ENCODE measurements around the gene NAGK. TPM values are rescaled to one million over a fixed set of nuclear protein-coding genes. Genes with fewer than 3 reads are reported as not detected.

The NAGK gene
- total and polyA plus RNA-seq, 12 donors: 40.4 to 99.8 (median 46.0) TPM

DNA sequence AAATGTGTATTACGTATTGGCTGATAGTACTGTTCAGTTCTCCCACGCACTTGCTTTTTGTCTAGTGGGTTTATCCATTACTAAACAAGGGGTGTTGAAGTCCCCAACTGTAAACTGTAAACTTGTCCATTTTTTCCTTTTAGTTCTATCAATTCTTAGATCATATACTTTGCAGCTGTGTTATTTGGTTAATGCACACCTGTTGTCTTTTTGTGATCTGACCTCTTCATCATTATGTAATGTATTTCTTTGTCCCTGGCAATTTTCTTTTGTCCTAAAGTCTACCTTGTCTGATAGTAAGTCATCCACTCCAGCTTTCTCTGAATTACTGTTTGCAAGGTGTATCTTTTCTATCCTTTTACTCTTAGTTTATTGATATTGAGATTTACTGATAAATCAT lies 39.6 kb downstream of the NAGK start:
- H3K27ac ChIP-seq: no peak overlapping the region
- DNase-seq (no peak), ATAC-seq (no peak)
- H3K4me1 ChIP-seq: no peaks in the 10 kb centered on the region
- 83 to 92% methylated on average over 2 of the region's 2 CpGs for WGBS, 2 donors
- TF ChIP-seq, protein P1, sequence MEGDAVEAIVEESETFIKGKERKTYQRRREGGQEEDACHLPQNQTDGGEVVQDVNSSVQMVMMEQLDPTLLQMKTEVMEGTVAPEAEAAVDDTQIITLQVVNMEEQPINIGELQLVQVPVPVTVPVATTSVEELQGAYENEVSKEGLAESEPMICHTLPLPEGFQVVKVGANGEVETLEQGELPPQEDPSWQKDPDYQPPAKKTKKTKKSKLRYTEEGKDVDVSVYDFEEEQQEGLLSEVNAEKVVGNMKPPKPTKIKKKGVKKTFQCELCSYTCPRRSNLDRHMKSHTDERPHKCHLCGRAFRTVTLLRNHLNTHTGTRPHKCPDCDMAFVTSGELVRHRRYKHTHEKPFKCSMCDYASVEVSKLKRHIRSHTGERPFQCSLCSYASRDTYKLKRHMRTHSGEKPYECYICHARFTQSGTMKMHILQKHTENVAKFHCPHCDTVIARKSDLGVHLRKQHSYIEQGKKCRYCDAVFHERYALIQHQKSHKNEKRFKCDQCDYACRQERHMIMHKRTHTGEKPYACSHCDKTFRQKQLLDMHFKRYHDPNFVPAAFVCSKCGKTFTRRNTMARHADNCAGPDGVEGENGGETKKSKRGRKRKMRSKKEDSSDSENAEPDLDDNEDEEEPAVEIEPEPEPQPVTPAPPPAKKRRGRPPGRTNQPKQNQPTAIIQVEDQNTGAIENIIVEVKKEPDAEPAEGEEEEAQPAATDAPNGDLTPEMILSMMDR (IDR thresholded peaks at IDR 0.05): no peak
- H3K9me3 ChIP-seq: no peaks in the 10 kb centered on the region
- no peaks in the 10 kb centered on the region for H3K27me3 ChIP-seq
- intact Hi-C loops (cut with DNase I): loop anchor here in 1 of 10 donors (10.0 kb wide), 1 partner anchor 77 kb away; no protein-coding TSS in a partner anchor
- H3K4me3 ChIP-seq: no peak overlapping the region
- H3K36me3 ChIP-seq: peaks cover 0 to 55% (median 9%) of the 10 kb centered on the region in 9 donors

DNA sequence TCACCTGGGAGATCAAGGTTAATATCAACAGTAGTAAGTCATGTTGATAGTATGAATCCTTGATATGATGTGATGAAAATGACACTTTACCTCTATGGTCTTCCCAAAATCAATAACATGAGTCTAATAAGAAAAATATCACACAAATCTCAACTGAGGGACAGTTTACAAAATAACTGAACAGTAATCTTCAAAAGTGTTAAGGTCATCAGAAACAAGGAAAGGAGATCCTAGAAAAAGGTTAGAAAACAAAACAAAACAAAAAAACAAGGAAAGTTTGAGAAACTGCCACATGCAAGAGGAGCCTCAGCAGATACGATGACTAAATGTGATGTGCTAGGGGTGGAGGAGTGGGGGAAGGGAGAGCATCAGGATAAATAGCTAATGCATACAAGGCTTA lies 45.4 kb downstream of the NAGK start:
- H3K9me3 ChIP-seq: no peaks in the 10 kb centered on the region
- no peak for ATAC-seq
- H3K27ac ChIP-seq: no peak overlapping the region
- WGBS, 2 donors: 88% methylated on average over 1 of the region's 1 CpG
- peaks cover 0 to 98% (median 30%) of the 10 kb centered on the region in 9 donors for H3K36me3 ChIP-seq
- no peaks in the 10 kb centered on the region for H3K27me3 ChIP-seq
- intact Hi-C loops (cut with DNase I): no loop called here
- TF ChIP-seq, protein P1 (IDR thresholded peaks at IDR 0.05): no peak
- no peak overlapping the region for H3K4me3 ChIP-seq
- no peaks in the 10 kb centered on the region for H3K4me1 ChIP-seq
- DNase-seq: no peak

DNA sequence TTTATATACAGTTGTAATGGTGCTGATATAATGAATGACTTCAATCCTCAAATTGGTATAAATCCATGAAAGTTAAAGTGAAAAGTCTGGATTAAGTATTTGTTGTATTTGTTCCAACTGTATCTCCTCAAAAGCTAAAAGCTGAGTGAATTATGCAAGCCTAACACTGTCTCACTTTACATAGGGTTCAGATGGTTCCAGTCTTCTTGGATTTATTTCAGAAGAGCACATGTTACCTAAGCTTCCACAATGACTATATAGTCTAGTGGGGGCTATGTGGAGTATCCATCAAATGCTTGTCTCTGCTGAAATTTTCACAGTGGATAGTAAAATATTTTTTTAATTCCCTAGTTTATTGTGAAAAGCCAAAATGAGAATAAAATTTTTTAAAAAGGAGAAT lies 48.6 kb downstream of the NAGK start:
- intact Hi-C loops (cut with DNase I): no loop called here
- ATAC-seq (no peak), DNase-seq (no peak)
- TF ChIP-seq, protein P1 (IDR thresholded peaks at IDR 0.05): no peak
- H3K4me3 ChIP-seq: no peak overlapping the region
- no peaks in the 10 kb centered on the region for H3K27me3 ChIP-seq
- no peaks in the 10 kb centered on the region for H3K9me3 ChIP-seq
- no peak overlapping the region for H3K27ac ChIP-seq
- peaks cover 0 to 98% (median 23%) of the 10 kb centered on the region in 9 donors for H3K36me3 ChIP-seq
- H3K4me1 ChIP-seq: peaks cover 0 to 9% (median 0%) of the 10 kb centered on the region in 9 donors

DNA sequence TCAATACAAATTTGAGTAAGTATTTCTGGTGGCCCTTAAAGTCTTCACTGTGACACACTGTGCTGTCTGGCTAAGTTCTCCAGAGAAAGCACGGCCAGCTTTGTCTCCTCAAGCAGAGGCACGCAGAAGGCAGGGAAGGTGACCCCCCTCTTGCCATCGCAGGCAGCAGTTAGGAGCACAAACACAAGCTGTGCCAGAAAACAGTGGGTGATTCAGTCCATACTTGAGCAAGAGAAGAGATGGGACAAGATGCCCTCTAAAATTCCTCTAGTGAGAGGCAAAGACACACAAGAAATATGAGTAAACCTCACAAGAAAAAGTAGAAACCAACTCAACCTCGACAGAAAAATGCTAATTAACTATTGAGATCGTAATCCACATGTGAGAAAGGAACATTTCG lies 51.7 kb downstream of the NAGK start:
- DNase-seq: peak in 1 of 2 donors; percentile 19
- intact Hi-C loops (cut with DNase I): no loop called here
- peak in 4 of 8 donors; percentile 22 to 86 (median 75) for ATAC-seq
- Histone ChIP-seq H3K27ac (peak overlapping the region in 4 of 10 donors; percentile 15 to 49 (median 28)), H3K36me3 (peaks cover 0 to 90% (median 31%) of the 10 kb centered on the region in 9 donors), H3K4me3 (no peak overlapping the region), H3K27me3 (no peaks in the 10 kb centered on the region), H3K9me3 (no peaks in the 10 kb centered on the region), H3K4me1 (peaks cover 0 to 9% (median 0%) of the 10 kb centered on the region in 9 donors)
- TF ChIP-seq, protein P1 (IDR thresholded peaks at IDR 0.05): no peak
- WGBS, 2 donors: 72 to 76% methylated on average over 6 of the region's 6 CpGs

All from heart right ventricle (tissue), 16 donors.